ENCODE data around the gene MCM8. TPM values are rescaled to one million over a fixed set of nuclear protein-coding genes. Genes with fewer than 3 reads are reported as not detected.
A peak's percentile ranks its signal among the peaks of the same experiment; 100 is the strongest.

The MCM8 gene
- total RNA-seq, 1 donor from 2014 or later: 5.2 TPM

- Histone ChIP-seq H3K4me1 (peaks cover 12% of the 10 kb centered on the region), H3K36me3 (peaks cover 92% of the 10 kb centered on the region), H3K27me3 (no peaks in the 10 kb centered on the region), H3K27ac (no peak overlapping the region), H3K9me3 (no peaks in the 10 kb centered on the region), H3K4me3 (no peak overlapping the region)
- no peak for ATAC-seq
- TF ChIP-seq CTCF (IDR thresholded peaks at IDR 0.05): no peak
- DNase-seq: no peak
- intact Hi-C loops (cut with DNase I): no loop called here
These were observed 86.6 kb downstream of the MCM8 start for GRCh38 chr20:6037082-6037481.

- Histone ChIP-seq H3K27ac (no peak overlapping the region), H3K9me3 (no peaks in the 10 kb centered on the region), H3K36me3 (peaks cover 80% of the 10 kb centered on the region), H3K4me3 (no peak overlapping the region), H3K27me3 (no peaks in the 10 kb centered on the region), H3K4me1 (peaks cover 12% of the 10 kb centered on the region)
- intact Hi-C loops (cut with DNase I): no loop called here
- no peak for TF ChIP-seq CTCF (IDR thresholded peaks at IDR 0.05)
- ATAC-seq (no peak), DNase-seq (no peak)
These were observed 87.8 kb downstream of the MCM8 start for GRCh38 chr20:6038256-6038655.

- Histone ChIP-seq H3K36me3 (peaks cover 66% of the 10 kb centered on the region), H3K4me3 (no peak overlapping the region), H3K27me3 (no peaks in the 10 kb centered on the region), H3K4me1 (peaks cover 4% of the 10 kb centered on the region), H3K9me3 (no peaks in the 10 kb centered on the region), H3K27ac (no peak overlapping the region)
- DNase-seq (no peak), ATAC-seq (no peak)
- no peak for TF ChIP-seq CTCF (IDR thresholded peaks at IDR 0.05)
- intact Hi-C loops (cut with DNase I): no loop called here
These were observed 89.3 kb downstream of the MCM8 start for GRCh38 chr20:6039766-6040165.

- H3K36me3 ChIP-seq: peaks cover 58% of the 10 kb centered on the region
- DNase-seq (no peak), ATAC-seq (no peak)
- H3K4me1 ChIP-seq: no peaks in the 10 kb centered on the region
- no peaks in the 10 kb centered on the region for H3K27me3 ChIP-seq
- intact Hi-C loops (cut with DNase I): no loop called here
- H3K9me3 ChIP-seq: no peaks in the 10 kb centered on the region
- no peak overlapping the region for H3K27ac ChIP-seq
- no peak overlapping the region for H3K4me3 ChIP-seq
- no peak for TF ChIP-seq CTCF (IDR thresholded peaks at IDR 0.05)
These were observed 90.1 kb downstream of the MCM8 start for GRCh38 chr20:6040540-6040939.

GRCh38 chr20:6040958-6041807 lies 90.7 kb downstream of the MCM8 start:
- no peak for TF ChIP-seq CTCF (IDR thresholded peaks at IDR 0.05)

More at GRCh38 chr20:6040958-6041807, 90.7 kb downstream of the MCM8 start:
- peak; percentile 19 for ATAC-seq
- no peak overlapping the region for H3K27ac ChIP-seq
- no peaks in the 10 kb centered on the region for H3K4me1 ChIP-seq
- no peak overlapping the region for H3K4me3 ChIP-seq
- intact Hi-C loops (cut with DNase I): no loop called here
- DNase-seq: no peak
- no peaks in the 10 kb centered on the region for H3K27me3 ChIP-seq
- no peaks in the 10 kb centered on the region for H3K9me3 ChIP-seq
- peaks cover 52% of the 10 kb centered on the region for H3K36me3 ChIP-seq
